ENCODE data around the gene GNAT2. TPM values are rescaled to one million over a fixed set of nuclear protein-coding genes. Genes with fewer than 3 reads are reported as not detected.
A peak's percentile ranks its signal among the peaks of the same experiment; 100 is the strongest.
"Not testable (repeated sequence)": the region's sequence is repeated elsewhere in the genome, so short reads cannot be mapped to it uniquely, and the experiment has no call there.

The GNAT2 gene
- total RNA-seq (2014; rRNA removed; shearing (Covaris generic)): not detected in 2 replicates

- peak; percentile 63 for DNase-seq (ENCODE audit: low spot score)
Measured at GRCh38 chr1:109619576-109620400, at the start of gene GNAT2, which contains the start of gene AMPD2. Gene GNAT2 (minus strand): TSS chr1:109619616. CDS start chr1:109612870, 6,746 bp downstream. Gene AMPD2 (plus strand): TSS chr1:109619837. CDS start chr1:109621176, 1,339 bp downstream.

DNA sequence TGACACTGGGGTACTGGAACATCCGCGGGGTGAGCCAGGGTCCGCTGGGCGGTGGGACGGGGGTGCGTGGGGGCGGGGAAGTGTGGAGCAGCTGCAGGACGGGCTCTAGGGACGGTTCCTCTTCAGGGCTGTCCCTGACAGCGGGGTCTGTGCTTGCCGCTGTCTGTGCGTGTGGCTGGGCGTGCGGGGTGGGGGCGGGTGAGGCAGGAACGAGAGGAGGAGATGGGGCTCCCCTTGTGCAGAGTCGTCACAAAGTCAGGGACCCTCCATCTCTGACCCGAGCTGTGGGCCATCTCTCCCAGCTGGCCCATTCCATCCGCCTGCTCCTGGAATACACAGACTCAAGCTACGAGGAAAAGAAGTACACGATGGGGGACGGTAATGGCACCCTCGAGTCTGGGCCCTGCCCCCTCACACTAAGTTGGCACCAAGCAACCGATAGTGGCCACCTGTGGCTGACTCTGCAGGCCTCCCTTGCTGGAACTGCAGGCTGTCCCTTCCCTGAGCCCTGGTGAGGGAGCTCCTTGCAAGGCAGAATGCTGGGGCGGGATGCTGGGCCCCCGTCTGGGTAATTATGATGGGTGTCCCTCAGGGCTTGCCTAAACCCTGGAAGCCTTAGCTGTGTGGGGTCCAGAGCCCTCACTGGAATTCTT is 48.8 kb upstream of the GNAT2 start:
- DNase-seq (ENCODE audit: low spot score): no peak

DNA sequence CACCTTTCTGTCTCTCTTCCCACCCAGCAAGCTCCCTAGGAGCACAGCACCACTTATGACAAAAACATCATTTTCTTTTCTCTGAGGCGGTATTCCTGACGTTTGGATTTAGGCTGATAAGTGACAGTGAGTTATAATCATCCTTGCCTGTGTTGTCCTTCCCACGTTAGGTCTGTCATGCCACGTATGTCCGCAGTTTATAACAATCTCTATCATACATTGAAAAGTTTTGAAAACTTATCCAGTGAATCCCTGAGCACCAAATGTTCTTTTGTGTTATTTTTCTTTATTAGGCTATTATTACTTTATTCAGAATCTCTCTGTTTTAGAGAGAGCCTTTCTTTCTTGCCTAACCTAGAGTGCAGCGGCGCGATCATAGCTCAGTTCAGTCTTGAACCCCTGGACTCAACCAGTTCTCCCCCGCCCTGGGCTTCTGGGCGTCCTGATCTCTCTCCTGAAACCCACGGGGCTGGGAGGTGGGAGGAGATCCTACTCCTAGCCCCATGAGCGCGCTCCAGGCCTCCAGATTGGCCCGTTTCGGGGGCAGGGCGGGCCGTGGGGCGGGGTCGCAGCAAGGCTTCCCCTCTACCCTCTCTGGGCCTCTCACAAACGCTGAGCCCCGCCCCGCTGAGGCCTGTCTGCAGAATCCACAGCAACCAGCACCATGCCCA is 48.2 kb upstream of the GNAT2 start, which contains the start of gene GSTM2:
TSS of gene GSTM2 (plus strand) at position 606 of the 671 bp plus-strand sequence. CDS start at position 665, 59 bp downstream.
- no peak for DNase-seq (ENCODE audit: low spot score)

- DNase-seq (ENCODE audit: low spot score): no peak
Measured at GRCh38 chr1:109664671-109665070, 45.3 kb upstream of the GNAT2 start.

GRCh38 chr1:109661391-109661790 is 42.0 kb upstream of the GNAT2 start:
- DNase-seq (ENCODE audit: low spot score): no peak

DNA sequence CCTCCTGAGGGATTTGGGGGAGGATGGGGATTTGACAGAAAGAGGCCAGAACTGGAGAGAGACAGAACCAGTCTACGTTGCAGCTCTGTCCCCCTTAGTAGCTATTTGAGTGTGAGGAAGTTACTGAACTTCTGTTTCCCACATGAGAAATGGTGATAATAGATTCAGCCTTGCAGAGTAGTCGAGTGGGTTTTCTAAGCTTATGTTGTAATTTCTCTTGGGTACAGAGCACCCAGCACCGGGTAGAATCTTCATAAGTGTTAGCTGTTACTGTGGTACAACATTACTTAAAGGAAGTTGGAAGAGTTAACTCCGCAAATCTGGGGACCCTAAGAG is 41.2 kb upstream of the GNAT2 start:
- DNase-seq (ENCODE audit: low spot score): not testable (repeated sequence)

GRCh38 chr1:109659997-109660690 is 40.7 kb upstream of the GNAT2 start:
- DNase-seq (ENCODE audit: low spot score): no peak

DNA sequence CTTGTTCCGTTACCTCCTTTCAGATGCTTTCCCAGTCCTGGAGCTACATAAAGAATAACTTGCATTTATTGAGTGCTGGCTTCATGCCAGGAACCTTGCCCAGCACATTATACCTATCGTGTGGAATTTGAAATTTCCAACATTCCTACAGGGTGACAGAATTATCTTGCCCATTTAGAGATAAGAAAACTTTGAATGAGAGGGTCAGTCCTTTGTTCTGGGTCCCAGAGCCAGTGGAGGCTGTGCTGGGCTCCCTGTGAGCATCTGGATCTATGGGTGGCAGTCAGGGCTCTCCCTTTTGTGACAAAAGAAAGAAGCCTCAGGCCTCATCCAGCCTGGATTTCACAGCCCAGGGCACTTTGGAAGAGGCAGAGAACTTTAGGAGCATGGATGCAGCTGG is 39.7 kb upstream of the GNAT2 start:
- DNase-seq (ENCODE audit: low spot score): no peak

DNA sequence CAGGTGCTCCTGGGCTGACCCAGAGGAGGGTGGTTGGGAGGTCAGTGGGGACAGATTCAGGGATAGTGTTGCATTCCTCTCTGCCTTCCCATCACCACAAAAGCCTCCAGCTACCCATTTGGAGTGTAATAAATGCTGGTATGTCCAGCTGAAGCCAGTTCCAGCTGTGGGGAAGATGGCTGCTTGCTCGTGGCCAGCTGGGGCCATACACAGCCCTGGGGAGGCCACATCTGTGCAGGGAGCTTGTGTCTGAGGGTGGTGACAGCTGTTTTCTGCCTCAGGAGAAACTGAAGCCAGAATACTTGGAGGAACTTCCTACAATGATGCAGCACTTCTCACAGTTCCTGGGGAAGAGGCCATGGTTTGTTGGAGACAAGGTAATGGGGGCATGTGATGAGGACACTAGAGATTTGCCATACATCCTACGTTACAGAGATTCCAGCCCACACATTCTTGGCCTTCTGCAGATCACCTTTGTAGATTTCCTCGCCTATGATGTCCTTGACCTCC is 39.2 kb upstream of the GNAT2 start:
- DNase-seq (ENCODE audit: low spot score): no peak

- DNase-seq (ENCODE audit: low spot score): no peak
Measured at GRCh38 chr1:109657970-109658369, 38.6 kb upstream of the GNAT2 start.

DNA sequence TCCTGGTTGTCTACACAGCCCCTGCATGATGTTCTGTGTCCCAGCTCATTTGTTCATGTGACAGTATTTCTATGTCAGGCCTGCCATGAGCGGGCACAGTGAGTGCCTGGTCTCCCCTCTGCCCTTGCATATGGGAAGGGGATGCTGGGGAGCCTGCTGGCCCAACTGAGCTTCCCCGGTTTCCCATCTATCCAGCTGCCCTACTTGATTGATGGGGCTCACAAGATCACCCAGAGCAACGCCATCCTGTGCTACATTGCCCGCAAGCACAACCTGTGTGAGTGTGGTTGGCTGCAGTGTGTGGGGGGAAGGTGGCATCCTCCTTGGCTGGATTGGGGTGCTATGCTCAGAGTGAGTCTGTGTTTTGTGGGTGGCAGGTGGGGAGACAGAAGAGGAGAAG is 38.0 kb upstream of the GNAT2 start:
- DNase-seq (ENCODE audit: low spot score): no peak

DNA sequence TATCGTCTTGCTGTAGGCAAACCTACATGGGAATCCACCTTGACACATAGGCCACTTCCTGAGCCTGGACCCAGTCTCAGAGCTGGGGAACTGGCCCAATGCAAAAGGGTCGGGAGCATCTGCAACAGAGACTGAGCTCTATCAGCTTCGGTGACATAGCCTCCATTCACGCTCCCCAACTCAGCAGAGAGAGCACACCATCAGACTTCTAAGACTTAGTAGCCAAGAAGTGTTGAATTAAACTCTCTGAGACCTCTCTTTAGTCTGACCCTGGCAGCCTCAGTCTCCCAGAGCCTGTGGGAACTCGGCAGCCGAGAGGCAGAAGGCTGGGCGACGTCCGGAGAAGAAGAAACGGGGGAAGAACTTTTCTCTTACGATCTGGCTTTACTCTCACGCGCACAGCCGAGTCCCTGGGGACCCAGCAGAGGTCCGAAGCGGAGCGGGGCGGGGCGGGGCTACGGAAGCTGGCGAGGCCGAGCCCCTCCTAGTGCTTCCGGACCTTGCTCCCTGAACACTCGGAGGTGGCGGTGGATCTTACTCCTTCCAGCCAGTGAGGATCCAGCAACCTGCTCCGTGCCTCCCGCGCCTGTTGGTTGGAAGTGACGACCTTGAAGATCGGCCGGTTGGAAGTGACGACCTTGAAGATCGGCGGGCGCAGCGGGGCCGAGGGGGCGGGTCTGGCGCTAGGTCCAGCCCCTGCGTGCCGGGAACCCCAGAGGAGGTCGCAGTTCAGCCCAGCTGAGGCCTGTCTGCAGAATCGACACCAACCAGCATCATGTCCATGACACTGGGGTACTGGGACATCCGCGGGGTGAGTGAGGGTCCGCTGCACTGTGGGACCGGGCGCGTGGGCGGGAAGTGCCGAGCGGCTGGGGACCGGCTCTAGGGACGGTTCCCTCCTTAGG is 36.5 kb upstream of the GNAT2 start, which contains the start of gene GSTM4:
TSS of gene GSTM4 (plus strand) at position 485 of the 905 bp plus-strand sequence. CDS start at position 776, 291 bp downstream.
- DNase-seq (ENCODE audit: low spot score): peak; percentile 56

GRCh38 chr1:109654519-109654918 is 35.1 kb upstream of the GNAT2 start:
- DNase-seq (ENCODE audit: low spot score): no peak

DNA sequence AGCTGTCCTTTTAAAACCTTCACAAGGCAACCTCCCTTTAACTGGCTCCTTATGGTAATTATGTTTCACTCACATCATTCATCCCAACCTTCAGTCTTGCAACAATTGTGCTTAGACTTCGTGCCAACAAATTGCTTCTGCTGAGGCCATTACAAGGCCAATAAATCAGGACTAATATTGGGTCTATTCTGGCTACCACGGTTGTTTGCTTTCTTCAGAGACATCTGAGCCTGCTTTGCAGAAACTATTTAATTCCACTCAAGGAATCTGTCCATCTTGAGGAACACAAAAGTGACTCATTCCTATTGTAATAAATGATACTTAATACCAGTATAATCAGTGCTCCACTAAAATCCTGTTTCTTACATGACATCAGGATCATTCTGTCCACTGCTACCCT is 33.9 kb upstream of the GNAT2 start:
- no peak for DNase-seq (ENCODE audit: low spot score)

DNA sequence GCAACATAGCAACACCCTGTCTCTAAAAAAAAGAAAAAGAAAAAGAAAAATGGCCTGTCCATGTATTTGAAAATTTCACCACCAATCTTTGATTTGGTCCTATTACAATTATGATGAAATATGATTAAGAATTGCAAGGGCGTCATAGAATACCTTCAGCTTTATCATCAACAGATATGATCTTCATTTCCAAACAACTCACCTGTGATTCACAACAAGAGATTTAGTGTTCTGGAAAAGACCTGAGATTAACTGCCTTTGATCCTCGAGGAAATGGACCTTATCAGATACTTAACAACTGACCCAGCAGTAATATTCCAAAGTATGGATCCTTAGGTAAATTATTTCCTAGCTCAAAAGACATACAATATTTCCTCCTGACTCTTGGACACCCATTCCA is 33.0 kb upstream of the GNAT2 start:
- no peak for DNase-seq (ENCODE audit: low spot score)

DNA sequence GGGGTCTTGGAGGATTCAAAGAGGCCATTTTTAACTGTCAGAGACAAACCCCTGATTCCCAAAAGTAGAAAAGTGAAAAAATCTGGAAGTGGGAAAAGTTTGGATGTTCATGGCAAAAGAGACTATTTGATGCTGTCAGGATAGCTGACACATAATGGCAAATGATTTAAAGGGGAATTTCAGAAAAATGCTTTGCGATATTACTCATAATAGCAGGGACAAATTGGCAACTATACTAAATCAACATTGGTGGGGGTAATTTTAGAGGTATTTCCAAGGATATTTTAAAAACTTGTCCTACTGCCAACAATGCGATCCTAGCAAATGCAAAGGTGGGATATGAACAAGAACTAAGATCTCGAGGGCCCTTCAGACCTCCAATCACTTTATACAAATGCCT is 31.2 kb upstream of the GNAT2 start:
- no peak for DNase-seq (ENCODE audit: low spot score)

- DNase-seq (ENCODE audit: low spot score): no peak
Measured at GRCh38 chr1:109649491-109649914, 30.1 kb upstream of the GNAT2 start.

DNA sequence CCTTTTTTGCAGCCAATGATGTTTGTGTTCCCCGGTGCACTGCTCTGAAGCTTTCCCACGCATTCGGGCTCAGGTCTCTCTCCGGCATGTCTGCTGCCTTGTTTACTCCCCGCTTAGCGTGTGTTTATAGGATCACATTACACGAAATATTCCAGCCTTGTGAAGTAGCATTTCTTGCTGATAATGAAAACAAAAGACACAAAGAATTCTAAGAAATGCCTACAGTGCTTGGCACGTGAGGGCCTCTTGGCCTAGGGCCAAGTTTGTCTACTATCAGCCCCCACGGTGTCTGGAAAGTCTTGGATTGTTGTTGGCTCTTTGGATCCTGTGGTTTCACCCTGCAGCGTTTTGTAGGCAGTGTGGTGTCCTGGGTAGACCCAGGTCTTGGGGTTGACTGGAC is 25.3 kb upstream of the GNAT2 start:
- DNase-seq (ENCODE audit: low spot score): no peak

DNA sequence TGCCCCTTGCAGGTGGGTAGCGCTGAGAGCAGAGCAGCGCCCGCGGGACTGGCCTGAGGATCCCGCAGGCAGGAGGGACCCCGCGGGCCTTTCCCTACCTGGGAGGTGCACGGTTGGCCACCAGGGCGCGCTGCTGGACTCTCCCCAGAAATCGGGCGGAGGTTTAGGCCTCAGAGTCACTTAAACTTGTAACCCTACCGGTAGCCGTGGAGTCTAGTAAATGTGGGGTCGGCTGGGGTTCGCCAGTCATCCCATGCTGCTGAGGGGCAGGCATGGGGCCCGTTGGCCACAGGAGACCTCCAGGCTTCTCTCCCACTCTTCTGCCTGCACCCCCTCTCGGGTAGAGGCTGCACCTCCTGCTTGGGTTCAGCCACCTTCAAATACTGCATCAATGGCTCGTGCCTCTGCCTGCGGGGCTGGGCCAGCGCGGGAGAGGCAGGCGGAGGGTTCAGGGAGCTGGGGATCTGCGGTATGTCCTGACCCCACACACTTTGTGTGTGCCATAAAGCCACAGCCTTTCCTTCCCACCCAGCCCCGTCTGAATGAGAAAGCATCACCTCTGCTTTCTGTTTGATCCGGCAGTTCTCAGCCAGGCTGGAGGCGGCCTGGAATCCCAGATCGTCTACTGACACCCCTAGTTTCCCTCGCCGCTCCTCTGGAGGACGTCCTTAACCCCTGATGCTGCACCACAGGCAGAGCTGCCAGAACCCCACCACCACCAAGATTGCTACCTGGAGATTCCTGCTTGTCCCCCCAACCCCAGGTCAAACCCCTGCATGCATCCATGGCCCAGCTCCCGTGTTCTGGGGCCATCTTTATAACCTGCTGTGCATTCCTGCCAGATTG is 24.2 kb upstream of the GNAT2 start:
- peak; percentile 73 for DNase-seq (ENCODE audit: low spot score)

Measured in HT-29 (cell line).